Heart right ventricle (tissue), 16 donors: ENCODE results near the gene KRTAP4-11. TPM values are rescaled to one million over a fixed set of nuclear protein-coding genes. Genes with fewer than 3 reads are reported as not detected.
"Not testable (repeated sequence)": the region's sequence is repeated elsewhere in the genome, so short reads cannot be mapped to it uniquely, and the experiment has no call there.

Source experiments
- ATAC-seq, 8 donors: fragments of 200-7000 bp; cut with Tn5 transposase; one replicate each; pipeline ENCODE4 v1.9.1; 2020; ENCODE audit warnings: mild to moderate bottlenecking in 8 of 8, moderate library complexity in 8 of 8, moderate number of reproducible peaks in 1 of 8
- DNase-seq, 2 donors: peaks; one replicate each; pipeline ENCODE4 v3.0.0-alpha.2; 2020
- H3K27ac ChIP-seq, 10 donors: fragments of 200-600 bp; sonication (generic) in 2 of 10; one replicate each; pipeline versions ENCODE4 v1.5.0 to v1.8.0; 2020 to 2022; ENCODE audit warnings: mild to moderate bottlenecking in 3 of 10
- H3K27me3 ChIP-seq, 7 donors: fragments of 200-600 bp; one replicate each; pipeline ENCODE4 v1.8.0; 2021 to 2022; ENCODE audit warnings: mild to moderate bottlenecking in 2 of 7
- H3K36me3 ChIP-seq, 9 donors: fragments of 200-600 bp; sonication (generic) in 1 of 9; one replicate each; pipeline versions ENCODE4 v1.5.0 to v1.8.0; 2020 to 2022; ENCODE audit warnings: mild to moderate bottlenecking in 2 of 9
- H3K4me1 ChIP-seq, 9 donors: fragments of 200-600 bp; sonication (generic) in 1 of 9; one replicate each; pipeline versions ENCODE4 v1.5.0 to v1.8.0; 2020 to 2022; ENCODE audit warnings: mild to moderate bottlenecking in 4 of 9
- H3K4me3 ChIP-seq, 10 donors: fragments of 200-600 bp; sonication (generic) in 2 of 10; one replicate each; pipeline versions ENCODE4 v1.5.0 to v1.8.0; 2020 to 2022; ENCODE audit warnings: mild to moderate bottlenecking in 7 of 10, moderate library complexity in 2 of 10
- H3K9me3 ChIP-seq, 11 donors: fragments of 200-600 bp in 10 of 11; sonication (generic) in 2 of 11; one replicate each; pipeline versions ENCODE4 v1.5.0 to v1.8.0; 2013 to 2022; ENCODE audit warnings: mild to moderate bottlenecking in 2 of 11, control low read depth in 1 of 11, moderate library complexity in 1 of 11
- CTCF ChIP-seq, 9 donors: fragments of 200-600 bp; sonication (generic) in 2 of 9; IDR thresholded peaks; one replicate each; pipeline versions ENCODE4 v1.5.0 to v1.8.0; 2021 to 2022; ENCODE audit warnings: antibody characterized with exemption in 9 of 9, mild to moderate bottlenecking in 5 of 9, moderate library complexity in 1 of 9
- WGBS, 2 donors: extraction: QIAGEN DNeasy Blood & Tissue Kit; methylation state at CpG; one replicate each; pipeline ENCODE4 v1.1.7; 2013; ENCODE audit warnings: inconsistent platforms in 1 of 2; 5-methylcytosine and 5-hydroxymethylcytosine counted together
- intact Hi-C, 10 donors: fragments of 100-400 bp; cut with DNase I; formaldehyde crosslinking; loops; one replicate each; pipeline versions ENCODE4 v1.11.1 to v1.14.2; 2022
- polyA plus RNA-seq, 2 donors: library from polyadenylated mRNA; stranded (reverse); fragments of 200-250 nt; gene quantifications; one replicate each; pipeline ENCODE4 v1.2.3, GENCODE V29; 2013
- total RNA-seq, 10 donors: library from RNA; stranded (reverse); fragmentation: NEBNext Ultra II Directional in 3 of 10; extraction: Animal tissue kit (Norgen Biotek cat#: 25700) in 3 of 10; gene quantifications; one replicate each; pipeline versions ENCODE4 v1.2.1 to v1.2.4, GENCODE V29; 2021 to 2023
- donor health status: Arrhythmogenic right ventricular cardiomyopathy.
- donor health status: ischemic (EF 13 %, LVEDD 7.1; RV severe dilation, severe dysfunction).
- donor health status: healthy with polysubstance abuse.
- donor health status: DM: no; HTN: yes; CAD: no.
- donor health status: DM: no; HTN: no; CAD: no.
- donor health status: ischemic (EF 25% LVEDD 6.9; RV normal size, moderate dysfunction).
- donor health status: ischemic (EF 25% LVEDD 5.7; RV mildly dilated, moderate dysfunction).
- donor health status: healthy.
- donor health status: DM: yes; HTN: yes; CAD: no.
- donor health status: Ischemic cardiomyopathy.
- donor health status: ischemic (EF 35%, LVEDD 5.7; RV mildly dilated, moderate dysfunction).
- donor health status: nonischemic (EF 11% LVEDD 7.7; RV severe dilation, severe dysfunction).
- donor health status: DM: yes; HTN: yes; CAD: no.
- donor health status: PGD.
- donor health status: ischemic (EF 29% LVEDD 5.4; RV normal size, mild dysfunction).
- donor health status: nonischemic (EF 23%, LVEDD 6.1; RV moderate dilation, normal function).

KRTAP4-11 gene
- total and polyA plus RNA-seq, 12 donors, result not detected

GRCh38 chr17:41153856-41154255 lies 35.7 kb upstream of the KRTAP4-11 start:
- intact Hi-C loops, result no loop called here
- Histone ChIP-seq H3K4me1 (no peaks in the 10 kb centered on the region), H3K9me3 (no peaks in the 10 kb centered on the region), H3K36me3 (no peaks in the 10 kb centered on the region), H3K27ac (no peak overlapping the region), H3K27me3 (peaks cover 0 to 40% (median 21%) of the 10 kb centered on the region in 7 donors), H3K4me3 (no peak overlapping the region)
- 2 to 3% methylated on average over 2 of the region's 2 CpGs for WGBS, 2 donors
- no peak for DNase-seq
- no peak for TF ChIP-seq CTCF (IDR thresholded peaks at IDR 0.05)
- ATAC-seq, result no peak

- H3K27me3 ChIP-seq, result peaks cover 0 to 34% (median 12%) of the 10 kb centered on the region in 7 donors
- H3K9me3 ChIP-seq, result no peaks in the 10 kb centered on the region
- H3K27ac ChIP-seq, result no peak overlapping the region
- ATAC-seq (no peak), DNase-seq (no peak)
- TF ChIP-seq CTCF (IDR thresholded peaks at IDR 0.05), result no peak
- 63 to 76% methylated on average over 2 of the region's 2 CpGs for WGBS, 2 donors
- no peak overlapping the region for H3K4me3 ChIP-seq
- intact Hi-C loops, result no loop called here
- H3K36me3 ChIP-seq, result no peaks in the 10 kb centered on the region
- no peaks in the 10 kb centered on the region for H3K4me1 ChIP-seq
Observed at GRCh38 chr17:41151525-41151924, 33.4 kb upstream of the KRTAP4-11 start.

GRCh38 chr17:41150026-41150425 lies 31.9 kb upstream of the KRTAP4-11 start:
- intact Hi-C loops, result no loop called here
- Histone ChIP-seq H3K36me3 (no peaks in the 10 kb centered on the region), H3K4me3 (no peak overlapping the region), H3K27ac (no peak overlapping the region), H3K4me1 (no peaks in the 10 kb centered on the region), H3K27me3 (peaks cover 0 to 26% (median 9%) of the 10 kb centered on the region in 7 donors), H3K9me3 (no peaks in the 10 kb centered on the region)
- no peak for TF ChIP-seq CTCF (IDR thresholded peaks at IDR 0.05)
- 77 to 81% methylated on average over 4 of the region's 4 CpGs for WGBS, 2 donors
- DNase-seq (no peak), ATAC-seq (no peak)

- WGBS, 2 donors, result 47 to 56% methylated on average over 2 of the region's 2 CpGs
Observed at GRCh38 chr17:41149652-41149985, 31.4 kb upstream of the KRTAP4-11 start, which contains the start of gene KRTAP4-5. Gene KRTAP4-5, minus strand, starts transcription at chr17:41149825. Its CDS starts 58 bp downstream, at chr17:41149767.

GRCh38 chr17:41148971-41149651 lies 30.9 kb upstream of the KRTAP4-11 start:
- WGBS, 2 donors, result 72 to 78% methylated on average over 10 of the region's 10 CpGs
- H3K4me1 ChIP-seq, H3K9me3 ChIP-seq, intact Hi-C loops, DNase-seq, H3K27ac ChIP-seq, ATAC-seq, H3K36me3 ChIP-seq, H3K4me3 ChIP-seq: not testable (repeated sequence)
- peaks cover 0 to 25% (median 9%) of the 10 kb centered on the region in 7 donors for H3K27me3 ChIP-seq

More at GRCh38 chr17:41149652-41149985, 31.4 kb upstream of the KRTAP4-11 start, which contains the start of gene KRTAP4-5:
- peaks cover 0 to 26% (median 9%) of the 10 kb centered on the region in 7 donors for H3K27me3 ChIP-seq
- intact Hi-C loops, result no loop called here
- no peak for TF ChIP-seq CTCF (IDR thresholded peaks at IDR 0.05)
- no peak within 1 kb of the TSS for H3K4me3 ChIP-seq
- no peak within 1 kb of the TSS for H3K27ac ChIP-seq
- no peak for DNase-seq
- no peaks in the 10 kb centered on the region for H3K36me3 ChIP-seq
- H3K9me3 ChIP-seq, result no peaks in the 10 kb centered on the region
- no peak for ATAC-seq
- H3K4me1 ChIP-seq, result no peaks in the 10 kb centered on the region
